Stimulated activated naive B cell treated with anti-CD40 and anti-IgM and Interleukin-4, amounts not matched to agents 10 μg/mL and 1 μg/mL and 100 μg/mL, for 72 hours (primary cell): ENCODE data around the gene OLFML1.

Experiments used
- ATAC-seq, 2 donors: fragments of 150-1000 bp; cut with Tn5 transposase; replicated peaks; 2 replicates each; pipeline ENCODE4 v1.10.0; 2021; ENCODE audit warnings: moderate library complexity in 1 of 2
- DNase-seq: peaks from one replicate; pipeline ENCODE4 v3.0.0; 2021
- H3K27ac Mint-ChIP-seq: one replicate; pipeline ENCODE4 v1.8.0; 2022; ENCODE audit warnings: mild to moderate bottlenecking, mixed read lengths
- H3K27me3 Mint-ChIP-seq, 2 donors: one replicate each; pipeline ENCODE4 v1.8.0; 2022; ENCODE audit warnings: mixed read lengths in 2 of 2
- H3K36me3 Mint-ChIP-seq, 2 donors: one replicate each; pipeline ENCODE4 v1.8.0; 2022; ENCODE audit warnings: mixed read lengths in 2 of 2, mild to moderate bottlenecking in 1 of 2
- H3K4me1 Mint-ChIP-seq, 2 donors: one replicate each; pipeline ENCODE4 v1.8.0; 2022; ENCODE audit warnings: mixed read lengths in 2 of 2, mild to moderate bottlenecking in 1 of 2
- H3K4me3 Mint-ChIP-seq, 2 donors: one replicate each; pipeline ENCODE4 v1.8.0; 2022; ENCODE audit warnings: mild to moderate bottlenecking in 2 of 2, mixed read lengths in 2 of 2, moderate library complexity in 1 of 2
- H3K9me3 Mint-ChIP-seq, 2 donors: one replicate each; pipeline ENCODE4 v1.8.0; 2022; ENCODE audit warnings: mixed read lengths in 2 of 2, mild to moderate bottlenecking in 1 of 2

The OLFML1 gene

DNA sequence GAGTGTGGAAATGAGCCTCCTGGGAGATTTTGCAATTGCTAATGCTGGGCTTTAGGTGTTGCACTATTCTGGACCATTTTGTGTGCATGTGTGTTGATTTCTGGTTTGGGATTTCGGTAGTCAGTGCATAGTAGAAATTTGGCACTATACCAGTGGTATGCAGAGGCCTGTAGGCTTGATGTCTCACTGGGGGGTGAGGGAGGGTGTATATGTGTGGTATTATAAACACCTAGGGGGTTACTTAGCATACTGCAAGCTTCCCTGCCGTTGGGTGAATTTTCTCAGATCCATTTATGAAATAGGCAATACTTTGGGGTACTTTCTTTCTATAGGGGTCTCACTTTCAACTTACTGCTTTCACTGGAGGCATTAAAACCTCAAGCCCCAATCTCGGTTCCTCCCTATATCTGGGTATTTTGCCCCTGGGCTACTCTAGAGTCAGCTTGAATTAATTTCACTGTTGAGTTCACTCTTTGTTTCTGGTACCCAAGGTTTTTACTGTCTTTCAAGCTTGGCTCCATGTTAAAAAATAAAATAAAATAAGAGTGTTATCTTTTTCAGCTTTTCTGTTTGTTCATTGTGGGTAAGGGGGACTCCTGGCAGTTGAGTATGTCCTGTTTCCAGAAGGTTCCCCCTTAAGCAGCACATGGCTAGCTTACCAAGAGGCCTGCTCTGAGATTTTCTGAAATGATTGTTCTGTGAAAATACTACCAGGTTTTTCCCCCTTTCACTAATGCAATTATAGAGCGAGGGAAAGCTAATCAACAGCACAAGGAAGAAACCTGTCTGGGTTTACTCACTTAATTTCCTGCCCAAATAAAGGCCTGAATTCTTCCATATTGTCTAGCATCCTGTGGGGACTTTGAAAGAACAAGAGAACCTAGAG lies 74.3 kb downstream of the OLFML1 start:
- no peaks in the 10 kb centered on the region for H3K9me3 Mint-ChIP-seq
- ATAC-seq (peak in 1 of 2 donors; percentile 58), DNase-seq (no peak)
- H3K4me3 Mint-ChIP-seq, result no peak overlapping the region
- H3K36me3 Mint-ChIP-seq, result peaks cover 24 to 53% of the 10 kb centered on the region in 2 donors
- H3K27ac Mint-ChIP-seq, result no peak overlapping the region
- no peaks in the 10 kb centered on the region for H3K27me3 Mint-ChIP-seq
- H3K4me1 Mint-ChIP-seq, result peaks cover 7 to 10% of the 10 kb centered on the region in 2 donors
